ENCODE results near the gene MUC20.
"Not testable (repeated sequence)": the region's sequence is repeated elsewhere in the genome, so short reads cannot be mapped to it uniquely, and the experiment has no call there.

The MUC20 gene

GRCh38 chr3:195693428-195694216 is 27.2 kb upstream of the MUC20 start:
- no peak for DNase-seq (ENCODE audit: low read depth)

- not testable (repeated sequence) for DNase-seq (ENCODE audit: low read depth)
These were observed 26.3 kb upstream of the MUC20 start for GRCh38 chr3:195694217-195695076.

GRCh38 chr3:195696632-195697278 is 24.0 kb upstream of the MUC20 start:
- DNase-seq (ENCODE audit: low read depth), result no peak

- no peak for DNase-seq (ENCODE audit: low read depth)
These were observed 23.0 kb upstream of the MUC20 start for GRCh38 chr3:195697582-195698324.

GRCh38 chr3:195698325-195698646 is 22.5 kb upstream of the MUC20 start:
- DNase-seq (ENCODE audit: low read depth), result no peak

- DNase-seq (ENCODE audit: low read depth), result no peak
These were observed 22.0 kb upstream of the MUC20 start for GRCh38 chr3:195698647-195699387.

GRCh38 chr3:195699388-195699771 is 21.4 kb upstream of the MUC20 start:
- no peak for DNase-seq (ENCODE audit: low read depth)

- no peak for DNase-seq (ENCODE audit: low read depth)
These were observed 20.9 kb upstream of the MUC20 start for GRCh38 chr3:195699860-195700259.

GRCh38 chr3:195700319-195700718 is 20.5 kb upstream of the MUC20 start:
- no peak for DNase-seq (ENCODE audit: low read depth)

GRCh38 chr3:195701042-195701915 is 19.5 kb upstream of the MUC20 start:
- DNase-seq (ENCODE audit: low read depth), result no peak

GRCh38 chr3:195703776-195704175 is 17.0 kb upstream of the MUC20 start:
- DNase-seq (ENCODE audit: low read depth), result no peak

GRCh38 chr3:195704433-195704999 is 16.3 kb upstream of the MUC20 start:
- no peak for DNase-seq (ENCODE audit: low read depth)

GRCh38 chr3:195705081-195705991 is 15.4 kb upstream of the MUC20 start:
- DNase-seq (ENCODE audit: low read depth), result no peak

- no peak for DNase-seq (ENCODE audit: low read depth)
These were observed 12.7 kb upstream of the MUC20 start for GRCh38 chr3:195708061-195708460.

GRCh38 chr3:195708626-195709481 is 11.9 kb upstream of the MUC20 start:
- DNase-seq (ENCODE audit: low read depth), result no peak

- DNase-seq (ENCODE audit: low read depth), result no peak
These were observed 11.1 kb upstream of the MUC20 start for GRCh38 chr3:195709676-195710085.

GRCh38 chr3:195710126-195710905 is 10.5 kb upstream of the MUC20 start:
- DNase-seq (ENCODE audit: low read depth), result not testable (repeated sequence)
